GM21390 (cell line): Measurements from ENCODE around the gene YTHDC2.
"Not testable (repeated sequence)": the region's sequence is repeated elsewhere in the genome, so short reads cannot be mapped to it uniquely, and the experiment has no call there.

Experiments
- ATAC-seq: cut with Tn5 transposase; IDR thresholded peaks from one replicate; pipeline ENCODE4 v1.9.1; 2021; ENCODE audit not compliant: unreplicated experiment

The YTHDC2 gene

DNA sequence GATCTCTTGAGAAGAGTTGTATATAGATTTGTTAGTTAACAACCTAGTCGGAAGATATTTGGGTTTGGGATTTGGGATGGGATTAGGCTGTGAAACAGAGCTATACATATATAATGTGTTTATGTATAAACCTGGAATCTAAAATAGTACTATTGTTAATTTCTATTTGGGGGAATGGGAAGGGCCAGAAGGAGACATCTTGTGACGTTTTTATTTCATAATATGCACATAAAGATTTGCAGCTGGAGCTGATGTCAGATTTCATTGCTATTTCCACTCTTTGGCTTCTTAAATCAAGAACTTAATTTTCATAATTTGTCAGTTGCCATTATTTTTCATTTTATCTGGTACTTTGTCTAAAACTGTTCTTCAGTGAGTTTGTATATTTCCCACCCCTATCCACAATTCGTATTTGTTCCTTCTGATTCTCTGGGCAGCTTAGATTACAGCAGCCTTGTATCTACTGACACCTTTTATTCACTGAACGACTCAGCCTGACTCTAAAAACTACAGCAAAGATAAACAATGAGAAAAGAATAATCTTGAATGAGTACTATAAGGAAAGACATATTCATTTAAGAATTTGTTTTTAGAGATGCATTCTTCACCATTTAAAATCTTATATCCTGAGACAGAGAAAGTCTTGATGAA lies 86.9 kb downstream of the YTHDC2 start:
- no peak for ATAC-seq

DNA sequence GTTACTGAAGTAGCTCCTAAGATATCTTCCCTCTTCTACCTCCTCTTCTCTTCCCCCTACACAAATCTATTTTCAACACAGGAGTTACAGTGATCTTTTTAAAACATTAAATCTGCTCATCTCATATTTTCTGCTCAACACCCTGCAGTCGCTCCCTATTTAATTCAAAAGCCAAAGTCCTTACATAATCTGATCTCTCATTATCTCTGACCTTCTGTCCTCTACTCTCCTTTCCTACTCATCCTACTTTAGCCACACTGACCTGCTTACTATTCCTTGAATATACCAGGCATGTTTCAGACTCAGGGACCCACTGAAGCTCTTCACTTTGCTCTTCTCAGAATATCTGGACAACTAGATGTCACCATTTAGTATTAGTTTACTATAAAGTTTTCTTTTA lies 87.9 kb downstream of the YTHDC2 start:
- no peak for ATAC-seq

DNA sequence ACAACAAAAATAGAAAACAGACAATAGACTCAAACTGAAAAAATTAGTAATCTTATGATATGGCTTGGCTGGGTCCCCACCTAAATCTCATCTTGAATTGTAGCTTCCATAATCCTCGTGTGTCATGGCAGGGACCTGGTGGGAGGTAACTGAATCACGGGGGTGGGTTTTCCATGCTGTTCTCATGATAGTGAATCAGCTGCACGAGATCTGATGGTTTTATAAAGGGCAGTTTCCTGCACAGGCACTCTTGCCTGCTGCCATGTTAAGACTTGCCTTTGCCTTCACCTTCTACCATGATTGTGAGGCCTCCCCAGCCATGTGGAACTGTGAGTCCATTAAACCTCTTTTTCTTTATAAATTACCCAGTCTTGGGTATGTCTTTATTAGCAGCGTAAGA lies 89.8 kb downstream of the YTHDC2 start:
- ATAC-seq, result not testable (repeated sequence)

DNA sequence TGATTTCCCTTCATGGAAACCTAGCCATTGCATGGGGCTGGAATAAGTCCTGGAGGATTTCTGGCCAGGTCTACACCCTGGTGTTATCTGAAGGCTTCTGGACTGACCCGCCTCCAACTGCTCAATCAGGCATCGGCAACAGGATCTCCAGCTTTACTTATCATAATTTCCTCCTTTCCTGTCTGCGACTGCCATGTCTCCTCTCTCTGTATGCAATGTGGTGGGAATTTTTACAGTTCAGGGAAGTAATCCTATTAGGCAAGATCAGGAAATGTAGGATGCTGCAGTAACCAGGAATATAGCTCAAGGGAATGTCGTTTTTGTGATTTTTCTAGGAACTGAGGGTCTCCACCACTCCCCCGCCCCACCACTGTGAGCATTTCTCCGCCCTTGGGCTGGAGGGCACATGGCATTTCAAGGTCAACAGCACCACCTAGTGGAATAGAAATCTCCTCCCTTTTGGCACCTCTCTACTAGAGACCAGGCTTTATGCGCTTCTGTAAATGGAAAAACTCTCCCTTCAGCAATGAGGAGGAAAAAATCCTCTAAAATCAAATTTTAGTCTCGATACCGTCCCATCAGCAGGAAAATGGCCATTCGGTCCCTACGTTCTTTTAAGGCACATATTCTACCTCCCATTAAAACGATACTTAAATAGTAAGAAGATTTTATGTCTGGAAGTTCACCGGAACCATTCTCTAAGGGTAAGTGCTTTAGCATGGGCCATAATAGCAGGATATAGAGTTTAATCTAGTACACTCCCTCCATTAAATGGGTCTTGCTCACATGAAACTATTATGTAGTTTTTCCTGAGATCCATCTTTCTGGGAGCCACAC lies 93.0 kb downstream of the YTHDC2 start:
- peak; percentile 96 for ATAC-seq

DNA sequence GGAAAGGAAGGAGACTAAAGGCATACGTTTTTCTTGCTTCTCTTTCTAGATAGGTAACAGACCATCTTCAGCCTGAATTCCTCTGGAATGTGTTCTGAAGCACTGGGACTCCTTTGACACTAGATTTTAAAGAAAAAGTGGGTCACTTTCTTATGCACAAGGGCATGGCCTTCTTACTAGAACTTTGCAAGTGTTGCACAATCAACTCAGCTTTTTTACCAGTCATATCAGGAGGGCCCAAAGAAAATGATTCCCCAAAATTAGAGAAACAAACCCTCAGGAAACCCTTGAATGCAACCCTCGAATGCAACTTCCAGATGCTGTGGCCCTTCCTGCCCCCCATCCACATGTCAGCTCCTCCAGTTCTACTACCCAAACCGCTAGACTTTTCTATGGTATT lies 93.9 kb downstream of the YTHDC2 start:
- no peak for ATAC-seq

DNA sequence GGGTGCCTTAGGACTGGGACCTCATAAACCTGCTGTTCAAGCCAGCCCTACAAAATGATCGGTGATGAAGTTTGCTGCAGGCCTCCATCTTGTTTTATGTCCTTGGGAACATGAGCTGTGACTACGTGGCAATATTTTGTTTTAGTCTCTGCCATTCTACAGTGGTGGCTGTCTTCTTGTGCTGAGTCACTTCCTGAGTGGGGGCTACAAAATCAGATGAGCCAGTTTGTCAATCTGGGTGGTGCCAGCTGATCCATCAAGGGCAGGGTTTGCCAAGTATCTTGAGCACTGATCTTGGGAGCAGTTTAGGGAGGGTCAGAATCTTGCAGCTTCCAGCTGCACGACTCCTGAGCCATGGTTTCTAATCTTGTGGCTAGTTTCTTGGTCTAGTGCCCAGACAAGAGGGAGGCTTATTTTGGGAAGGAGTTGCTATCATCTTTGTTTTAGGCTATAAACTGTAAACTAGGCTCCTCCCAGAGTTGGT lies 94.7 kb downstream of the YTHDC2 start:
- no peak for ATAC-seq

DNA sequence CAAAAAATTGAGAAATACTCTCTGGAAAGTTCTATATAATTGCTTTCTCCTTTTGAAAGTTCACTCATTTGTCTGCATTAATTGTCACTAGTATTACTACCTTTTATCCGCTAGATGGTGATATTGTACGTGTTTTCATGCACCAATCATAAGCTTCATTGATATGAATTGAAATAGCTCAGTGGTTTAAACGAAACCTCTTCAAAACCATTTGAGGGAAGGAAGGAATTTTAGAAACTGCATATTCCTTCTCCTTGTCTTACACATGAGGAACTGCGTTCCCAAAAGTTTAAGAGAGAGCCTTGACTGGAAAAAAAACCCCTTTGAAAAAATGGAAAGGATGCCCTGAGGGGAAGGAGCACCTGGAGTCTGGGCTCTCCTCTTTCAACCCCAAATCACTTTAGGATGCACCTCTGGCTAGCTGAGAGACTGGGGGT lies 98.6 kb downstream of the YTHDC2 start:
- peak; percentile 88 for ATAC-seq

DNA sequence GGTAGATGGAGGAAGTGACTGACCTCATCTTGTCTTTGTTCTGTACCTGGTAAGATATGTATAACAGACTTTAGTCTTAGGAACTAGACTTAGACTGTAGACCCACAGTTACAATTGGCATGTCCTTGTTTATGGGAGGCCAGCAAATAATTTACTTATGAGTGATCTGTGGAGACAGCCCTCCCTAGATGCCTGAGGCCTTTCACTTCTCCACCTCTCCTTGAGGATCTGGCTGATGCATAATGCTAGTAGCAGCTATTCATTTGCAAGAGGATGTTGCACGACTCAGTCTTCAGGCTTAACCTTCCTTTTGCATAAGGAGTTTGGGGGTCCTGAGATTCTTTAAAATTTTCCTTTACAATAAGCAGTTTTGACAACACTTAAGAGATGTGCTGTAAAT lies 100.7 kb downstream of the YTHDC2 start:
- no peak for ATAC-seq

DNA sequence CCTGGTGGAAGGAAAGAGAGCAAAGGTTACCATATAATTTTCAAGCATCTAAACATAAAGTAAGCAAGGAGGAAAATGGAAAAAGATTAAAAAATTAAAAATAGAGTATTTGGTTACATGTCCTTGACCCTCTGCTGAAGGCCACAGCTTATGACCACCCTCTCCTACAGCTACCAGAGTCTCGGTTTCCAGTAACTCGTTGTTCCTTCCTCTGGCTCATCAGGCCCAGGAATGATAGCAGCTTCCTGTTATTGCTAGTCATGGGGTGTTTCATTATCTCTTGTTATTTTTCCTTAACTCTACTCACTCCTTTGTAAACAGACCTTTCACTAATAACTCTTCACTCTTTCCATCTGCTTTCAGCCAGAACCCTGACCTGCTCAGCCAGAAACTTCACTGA lies 102.2 kb downstream of the YTHDC2 start:
- no peak for ATAC-seq

DNA sequence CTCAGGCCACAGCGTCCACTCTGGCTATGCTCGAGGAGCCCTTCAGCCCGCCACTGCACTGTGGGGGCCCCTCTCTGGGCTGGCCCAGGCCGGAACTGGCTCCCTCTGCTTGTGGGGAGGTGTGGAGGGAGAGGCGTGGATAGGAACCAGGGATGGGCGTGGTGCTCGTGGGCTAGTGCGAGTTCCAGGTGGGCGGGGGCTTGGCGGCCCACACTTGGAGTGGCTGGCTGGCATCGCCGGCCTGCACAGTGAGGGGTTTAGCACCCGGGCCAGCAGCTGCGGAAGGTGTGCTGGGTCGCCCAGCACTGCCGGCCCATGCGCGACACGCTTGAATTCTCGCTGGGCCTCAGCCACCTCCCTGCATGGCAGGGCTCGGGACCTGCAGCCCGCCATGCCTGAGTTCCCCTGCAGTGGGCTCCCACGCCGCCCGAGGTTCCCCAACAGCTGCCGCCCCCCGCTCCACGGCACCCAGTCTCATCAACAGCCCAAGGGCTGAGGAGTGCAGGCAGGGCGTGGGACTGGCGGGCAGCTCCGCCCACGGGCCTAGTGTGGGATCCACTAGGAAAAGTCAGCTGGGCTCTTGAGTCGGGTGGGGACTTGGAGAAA lies 103.8 kb downstream of the YTHDC2 start:
- no peak for ATAC-seq

DNA sequence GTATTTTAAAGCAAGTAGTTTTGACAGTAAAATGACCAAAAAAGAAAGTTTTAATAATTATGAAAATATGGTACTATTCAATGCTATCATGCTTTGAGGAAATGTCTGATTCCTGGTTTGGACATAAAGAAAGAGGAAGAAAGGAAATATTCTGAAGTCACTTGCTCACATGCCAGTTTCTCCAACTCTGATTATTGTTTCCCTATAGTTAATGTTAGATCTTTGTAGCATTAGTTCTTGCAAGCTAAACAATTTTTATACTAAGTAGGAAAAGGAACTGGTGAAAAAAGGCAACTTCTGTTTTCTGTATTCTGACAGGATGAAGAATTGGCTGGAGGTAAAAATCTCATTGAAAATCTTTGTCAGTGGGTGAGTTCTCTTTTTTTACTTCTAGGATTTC lies 119.5 kb downstream of the YTHDC2 start:
- no peak for ATAC-seq

DNA sequence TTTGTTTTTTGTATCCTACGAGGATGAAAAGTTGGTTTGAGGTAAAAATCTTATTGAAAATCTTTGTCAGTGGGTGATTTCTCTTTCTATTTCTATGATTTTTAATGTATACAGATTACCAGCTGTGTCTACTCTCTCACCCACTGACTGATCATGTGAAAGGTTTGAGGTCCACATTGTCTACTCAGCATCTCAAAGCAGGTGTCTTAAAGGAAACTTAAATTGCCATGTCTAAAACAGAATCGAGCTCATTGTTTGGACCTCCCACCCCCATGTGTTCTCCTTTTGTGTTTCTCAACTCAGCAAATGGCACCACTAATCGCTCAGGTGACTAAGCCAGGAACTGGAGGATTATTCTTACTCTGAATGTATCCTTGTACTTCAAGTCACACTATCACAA lies 121.5 kb downstream of the YTHDC2 start:
- no peak for ATAC-seq

DNA sequence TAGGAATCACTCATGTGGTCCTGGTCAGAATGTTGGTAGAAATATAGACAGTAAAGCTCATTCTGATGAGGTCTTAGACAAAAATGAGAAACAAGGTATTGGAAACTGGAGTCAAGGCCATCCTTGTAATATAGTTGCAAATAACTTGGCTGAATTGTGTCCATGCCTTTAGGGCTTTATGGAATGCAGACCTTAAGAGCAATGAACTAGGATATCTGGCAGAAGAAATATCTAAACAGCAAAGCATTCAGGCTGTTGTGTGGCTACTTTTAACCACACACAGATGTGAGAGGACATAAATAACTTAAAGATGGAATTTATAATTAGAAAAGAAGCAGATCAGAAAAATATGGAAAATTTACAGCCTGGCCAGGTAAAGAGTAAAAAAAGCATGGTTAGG lies 128.2 kb downstream of the YTHDC2 start:
- ATAC-seq, result no peak
